ENCODE measurements around the gene FAM114A2. TPM values are rescaled to one million over a fixed set of nuclear protein-coding genes. Genes with fewer than 3 reads are reported as not detected.

FAM114A2 gene
- total RNA-seq, 1 experiment from 2014 or later = 12.8 TPM

- H3K4me3 Mint-ChIP-seq = no peak overlapping the region
Observed at GRCh38 chr5:154044581-154044980, 5.9 kb upstream of the FAM114A2 start.

More at GRCh38 chr5:154044581-154044980, 5.9 kb upstream of the FAM114A2 start:
- H4K8ac ChIP-seq (replicated peaks; ENCODE audit: insufficient read length, low read depth, low read length) = no peak overlapping the region
- no peak overlapping the region for H3K18ac ChIP-seq (ENCODE audit: insufficient read length, low read depth, low read length)
- H2AFZ ChIP-seq (ENCODE audit: low read length) = no peak overlapping the region
- no peaks in the 10 kb centered on the region for H3K9me3 ChIP-seq (ENCODE audit: control insufficient read depth, low read depth, low read length)
- H3K14ac ChIP-seq (ENCODE audit: insufficient read depth, low read length) = no peak overlapping the region
- H3K23ac ChIP-seq (ENCODE audit: insufficient read length, low read depth, low read length) = no peak overlapping the region
- no peak overlapping the region for H4K91ac ChIP-seq (ENCODE audit: insufficient read length, low read depth, low read length)
- no peaks in the 10 kb centered on the region for H3K23me2 ChIP-seq (ENCODE audit: insufficient read length, low read depth, low read length, poor library complexity, severe bottlenecking)
- H3K9ac ChIP-seq (ENCODE audit: extremely low read depth, insufficient read length, low read length) = no peak overlapping the region
- Mint-ChIP-seq H3K27me3 (ENCODE audit: low read depth) (no peaks in the 10 kb centered on the region), H3K9me3 (no peaks in the 10 kb centered on the region), H3K27ac (no peak overlapping the region), H3K36me3 (ENCODE audit: insufficient read depth in 1 of 3, low read depth in 3 of 3) (no peaks in the 10 kb centered on the region), H3K4me1 (peaks cover 3% of the 10 kb centered on the region in 2 experiments)
- H3K27ac ChIP-seq (ENCODE audit: insufficient read length, low read depth, low read length) = no peak overlapping the region
- H3K4me2 ChIP-seq (ENCODE audit: insufficient read depth, insufficient read length, low read length) = no peak overlapping the region
- H2AK5ac ChIP-seq (ENCODE audit: insufficient read length, low read length) = no peak overlapping the region
- H3K79me2 ChIP-seq (ENCODE audit: insufficient read depth, low read length) = peaks cover 3% of the 10 kb centered on the region; the same call in 1 of the 2 replicates
- H3K79me1 ChIP-seq (ENCODE audit: insufficient read depth, low read depth, low read length, poor library complexity, severe bottlenecking) = no peaks in the 10 kb centered on the region
- no peak overlapping the region for H3K4ac ChIP-seq (ENCODE audit: low read depth, low read length)
- no peaks in the 10 kb centered on the region for H3K4me1 ChIP-seq (ENCODE audit: insufficient read depth, low read length)
- H2BK20ac ChIP-seq (ENCODE audit: low read depth, low read length, poor library complexity, severe bottlenecking) = no peak overlapping the region
- no peak overlapping the region for H2BK5ac ChIP-seq (ENCODE audit: insufficient read length, low read length)
- H4K5ac ChIP-seq (ENCODE audit: insufficient read length, low read depth, low read length) = peak overlapping the region; percentile 58
- H3T11ph ChIP-seq (ENCODE audit: low read length) = no peak overlapping the region
- TF ChIP-seq, protein P1, sequence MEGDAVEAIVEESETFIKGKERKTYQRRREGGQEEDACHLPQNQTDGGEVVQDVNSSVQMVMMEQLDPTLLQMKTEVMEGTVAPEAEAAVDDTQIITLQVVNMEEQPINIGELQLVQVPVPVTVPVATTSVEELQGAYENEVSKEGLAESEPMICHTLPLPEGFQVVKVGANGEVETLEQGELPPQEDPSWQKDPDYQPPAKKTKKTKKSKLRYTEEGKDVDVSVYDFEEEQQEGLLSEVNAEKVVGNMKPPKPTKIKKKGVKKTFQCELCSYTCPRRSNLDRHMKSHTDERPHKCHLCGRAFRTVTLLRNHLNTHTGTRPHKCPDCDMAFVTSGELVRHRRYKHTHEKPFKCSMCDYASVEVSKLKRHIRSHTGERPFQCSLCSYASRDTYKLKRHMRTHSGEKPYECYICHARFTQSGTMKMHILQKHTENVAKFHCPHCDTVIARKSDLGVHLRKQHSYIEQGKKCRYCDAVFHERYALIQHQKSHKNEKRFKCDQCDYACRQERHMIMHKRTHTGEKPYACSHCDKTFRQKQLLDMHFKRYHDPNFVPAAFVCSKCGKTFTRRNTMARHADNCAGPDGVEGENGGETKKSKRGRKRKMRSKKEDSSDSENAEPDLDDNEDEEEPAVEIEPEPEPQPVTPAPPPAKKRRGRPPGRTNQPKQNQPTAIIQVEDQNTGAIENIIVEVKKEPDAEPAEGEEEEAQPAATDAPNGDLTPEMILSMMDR (conservative IDR thresholded peaks at IDR 0.05) = no peak
- no peak overlapping the region for H2BK120ac ChIP-seq (ENCODE audit: low read depth, low read length, poor library complexity, severe bottlenecking)
- no peak overlapping the region for H3K56ac ChIP-seq (ENCODE audit: insufficient read length, low read depth, low read length)
- WGBS (ENCODE audit: extremely low coverage, insufficient read length, low lambda C conversion rate) = no CpG with 5 or more reads among the region's 2 CpGs
- no peaks in the 10 kb centered on the region for H3K27me3 ChIP-seq (ENCODE audit: insufficient read depth, low read length)
- DNase-seq = no peak
- no peak overlapping the region for H2BK12ac ChIP-seq (ENCODE audit: insufficient read length, low read depth, low read length)
- H2BK15ac ChIP-seq (ENCODE audit: low read depth, low read length) = no peak overlapping the region
- H4K20me1 ChIP-seq (ENCODE audit: control insufficient read depth, insufficient read depth, insufficient read length) = no peaks in the 10 kb centered on the region

Measured in H9 (cell line).